HEK293 (cell line): ENCODE measurements around the gene RTN4RL2.

Source experiments
- BCL11A ChIP-seq: fragments of 450-650 bp; formaldehyde crosslinking; IDR thresholded peaks from 2 replicates; pipeline ENCODE4 v1.5.1; 2016; ENCODE audit warnings: low read depth, missing biosample characterization, missing genetic modification characterization
- CTCF ChIP-seq: fragments of 450-650 bp; formaldehyde crosslinking; IDR thresholded peaks from 2 replicates; pipeline ENCODE4 v1.5.1; 2016; ENCODE audit warnings: missing biosample characterization, missing genetic modification characterization
- MEIS1 ChIP-seq: sonication (generic); formaldehyde crosslinking; IDR thresholded peaks from 2 replicates; pipeline ENCODE4 v1.8.1; 2022; ENCODE audit warnings: missing genetic modification reagents, mild to moderate bottlenecking, borderline replicate concordance
- ZBTB10 ChIP-seq: fragments of 450-650 bp; formaldehyde crosslinking; IDR thresholded peaks from 2 replicates; pipeline ENCODE4 v1.5.1; 2016; ENCODE audit warnings: missing biosample characterization, missing genetic modification characterization
- ZNF292 ChIP-seq: fragments of 450-650 bp; formaldehyde crosslinking; IDR thresholded peaks from 2 replicates; pipeline ENCODE4 v1.5.1; 2016; ENCODE audit warnings: low read depth, missing biosample characterization, missing genetic modification characterization, borderline replicate concordance
- ZNF777 ChIP-seq: fragments of 450-650 bp; formaldehyde crosslinking; IDR thresholded peaks from 2 replicates; pipeline ENCODE4 v1.5.1; 2017; ENCODE audit warnings: missing biosample characterization, missing genetic modification characterization, borderline replicate concordance

GRCh38 chr11:57500926-57501325 is 40.6 kb downstream of the RTN4RL2 start:
- TF ChIP-seq ZNF777 (no peak), MEIS1 (CRISPR knock-in tag) (no peak), CTCF (tag by site-specific recombination) (no peak), ZBTB10 (no peak), ZNF292 (tag by site-specific recombination) (no peak), BCL11A (no peak)
